AG20443 (cell line): ENCODE data around the gene TRAP1.

Experiments
- DNase-seq: peaks from one replicate; pipeline ENCODE4 v3.0.0; 2012; ENCODE audit warnings: low spot score, mixed read lengths

Gene TRAP1

GRCh38 chr16:3650631-3651265 is 66.6 kb downstream of the TRAP1 start:
- DNase-seq: no peak

- peak; percentile 6 for DNase-seq
Measured at GRCh38 chr16:3646348-3646920, 70.9 kb downstream of the TRAP1 start.

GRCh38 chr16:3645504-3646347 is 71.6 kb downstream of the TRAP1 start:
- DNase-seq: peak; percentile 8

GRCh38 chr16:3645108-3645503 is 72.2 kb downstream of the TRAP1 start:
- DNase-seq: no peak

GRCh38 chr16:3643095-3643730 is 74.1 kb downstream of the TRAP1 start:
- DNase-seq: peak; percentile 6

GRCh38 chr16:3642397-3643094 is 74.8 kb downstream of the TRAP1 start:
- peak; percentile 30 for DNase-seq

GRCh38 chr16:3641801-3642396 is 75.4 kb downstream of the TRAP1 start:
- DNase-seq: peak; percentile 6

GRCh38 chr16:3640632-3641501 is 76.5 kb downstream of the TRAP1 start:
- DNase-seq: no peak

GRCh38 chr16:3640207-3640606 is 77.1 kb downstream of the TRAP1 start:
- no peak for DNase-seq

- DNase-seq: no peak
Measured at GRCh38 chr16:3638916-3639644, 78.2 kb downstream of the TRAP1 start.

GRCh38 chr16:3637371-3637923 is 79.9 kb downstream of the TRAP1 start:
- peak; percentile 8 for DNase-seq

GRCh38 chr16:3625911-3626732 is 91.2 kb downstream of the TRAP1 start:
- no peak for DNase-seq

GRCh38 chr16:3625331-3625730 is 92.0 kb downstream of the TRAP1 start:
- no peak for DNase-seq

GRCh38 chr16:3623642-3624041 is 93.7 kb downstream of the TRAP1 start:
- no peak for DNase-seq

- DNase-seq: no peak
Measured at GRCh38 chr16:3618769-3619141, 98.6 kb downstream of the TRAP1 start.

GRCh38 chr16:3612510-3613466 is 104.5 kb downstream of the TRAP1 start:
- DNase-seq: no peak

- DNase-seq: peak; percentile 100
Measured at GRCh38 chr16:3611146-3611975, 106.0 kb downstream of the TRAP1 start, which contains the start of gene SLX4. SLX4 (minus strand) TSS chr16:3611606; CDS start chr16:3608964, 2,642 bp downstream.
